GM19238 (cell line): ENCODE measurements around the gene STING1.

Experiments used
- DNase-seq: peaks from one replicate; pipeline ENCODE4 v3.0.0; 2011; ENCODE audit warnings: low spot score; ENCODE audit not compliant: insufficient read length

The STING1 gene

DNA sequence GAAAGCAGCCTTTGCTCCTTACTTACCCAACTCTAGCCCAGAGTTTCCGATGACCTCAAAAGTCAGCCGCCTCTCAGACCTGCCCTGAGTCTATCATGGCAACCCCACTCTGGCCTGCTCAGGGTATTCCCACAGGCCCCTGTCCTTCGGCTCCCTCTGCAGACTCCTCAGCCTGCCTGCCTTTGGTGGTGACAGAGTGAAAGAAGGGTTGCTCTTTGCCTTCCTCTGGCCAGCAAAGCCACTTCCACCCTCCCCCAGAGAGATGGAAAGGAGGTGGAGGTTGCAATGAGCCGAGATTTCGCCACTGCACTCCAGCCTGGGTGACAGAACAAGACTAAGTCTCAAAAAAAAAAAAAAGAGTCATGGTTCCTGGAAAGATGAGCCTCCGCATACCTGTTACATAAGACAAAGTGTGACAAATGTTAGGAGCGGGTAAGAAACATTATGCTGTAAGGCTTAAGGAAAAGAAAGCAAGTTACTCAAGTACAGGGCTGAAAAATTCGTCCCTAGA, 14.1 kb downstream of the STING1 start:
- no peak for DNase-seq

DNA sequence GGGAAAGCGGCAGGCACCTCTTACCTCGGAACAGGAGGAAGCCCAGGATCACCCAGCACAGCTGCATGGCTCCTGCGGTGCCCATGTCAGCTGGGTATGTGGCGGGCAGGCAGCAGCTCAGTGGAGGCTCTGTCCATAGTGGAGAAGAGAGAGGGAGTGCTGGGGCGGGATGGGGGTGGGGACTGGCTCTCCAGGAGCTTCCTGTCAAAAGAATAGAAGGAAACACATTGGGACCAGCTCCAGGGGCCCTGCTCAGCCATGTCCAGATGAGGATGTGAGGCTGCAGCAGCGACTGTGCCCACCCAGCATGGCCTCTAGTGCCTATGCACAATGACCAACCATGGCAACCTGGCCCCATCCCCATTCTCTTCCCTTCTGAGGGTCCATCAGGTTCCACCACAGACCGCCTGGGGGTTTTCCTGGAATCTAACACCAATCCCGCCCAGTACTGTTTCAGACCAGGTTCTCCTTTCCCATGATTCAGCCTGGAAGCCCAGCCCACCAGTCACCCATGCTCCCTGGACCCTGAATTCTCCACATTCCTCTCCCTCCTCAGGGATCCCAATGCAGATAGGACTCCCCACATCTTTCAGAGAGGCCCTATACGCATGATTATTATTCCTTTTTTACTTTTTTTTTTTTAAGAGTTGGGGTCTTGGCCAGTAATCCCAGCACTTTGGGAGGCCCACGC, 19.8 kb downstream of the STING1 start, which contains the start of gene ECSCR:
ECSCR (minus strand) TSS at position 158 of the 691 bp plus-strand sequence; CDS start at position 85, 73 bp downstream.
- no peak for DNase-seq

GRCh38 chr5:139461698-139462097, 20.9 kb downstream of the STING1 start:
- DNase-seq, result no peak

DNA sequence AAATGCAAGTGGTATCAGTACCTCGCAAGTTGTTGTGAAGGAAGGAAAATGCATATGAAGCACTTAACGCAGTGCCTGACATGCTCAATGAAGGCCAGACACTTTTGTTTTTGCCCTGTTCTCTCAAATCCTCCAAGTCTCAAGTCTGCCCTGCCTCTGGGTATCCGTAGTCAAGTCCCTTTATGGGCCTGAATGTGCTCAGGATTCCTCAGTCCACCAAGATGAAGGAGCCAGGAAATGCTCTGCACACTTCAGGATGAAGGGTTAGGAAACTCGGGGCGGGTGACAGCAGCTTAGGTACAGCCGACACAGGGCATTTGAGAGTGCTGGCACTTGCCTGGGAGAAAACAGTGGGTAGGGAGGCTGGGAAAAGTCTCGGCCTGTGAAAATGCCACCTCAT, 21.4 kb downstream of the STING1 start:
- no peak for DNase-seq

DNA sequence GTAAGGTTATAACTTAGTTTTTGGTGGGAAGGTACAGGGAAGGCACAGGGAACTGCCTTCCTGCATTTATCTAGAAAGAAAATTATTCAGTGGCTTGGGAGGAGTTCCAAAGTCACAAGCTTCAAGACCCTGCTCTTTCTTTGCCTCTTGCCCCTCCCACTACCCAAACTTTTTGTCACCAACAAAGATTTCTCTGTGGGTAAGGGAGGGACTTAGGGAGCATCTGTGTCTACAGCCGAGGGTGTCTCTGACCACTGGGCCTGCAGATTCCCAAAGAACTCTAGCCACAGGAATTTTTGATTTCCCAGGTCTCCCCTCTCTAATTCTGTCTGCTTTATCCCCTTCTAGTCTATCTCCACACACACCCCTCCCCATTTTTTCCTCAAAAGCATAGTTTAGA, 22.1 kb downstream of the STING1 start:
- DNase-seq, result no peak

GRCh38 chr5:139459451-139459934, 23.1 kb downstream of the STING1 start:
- no peak for DNase-seq

DNA sequence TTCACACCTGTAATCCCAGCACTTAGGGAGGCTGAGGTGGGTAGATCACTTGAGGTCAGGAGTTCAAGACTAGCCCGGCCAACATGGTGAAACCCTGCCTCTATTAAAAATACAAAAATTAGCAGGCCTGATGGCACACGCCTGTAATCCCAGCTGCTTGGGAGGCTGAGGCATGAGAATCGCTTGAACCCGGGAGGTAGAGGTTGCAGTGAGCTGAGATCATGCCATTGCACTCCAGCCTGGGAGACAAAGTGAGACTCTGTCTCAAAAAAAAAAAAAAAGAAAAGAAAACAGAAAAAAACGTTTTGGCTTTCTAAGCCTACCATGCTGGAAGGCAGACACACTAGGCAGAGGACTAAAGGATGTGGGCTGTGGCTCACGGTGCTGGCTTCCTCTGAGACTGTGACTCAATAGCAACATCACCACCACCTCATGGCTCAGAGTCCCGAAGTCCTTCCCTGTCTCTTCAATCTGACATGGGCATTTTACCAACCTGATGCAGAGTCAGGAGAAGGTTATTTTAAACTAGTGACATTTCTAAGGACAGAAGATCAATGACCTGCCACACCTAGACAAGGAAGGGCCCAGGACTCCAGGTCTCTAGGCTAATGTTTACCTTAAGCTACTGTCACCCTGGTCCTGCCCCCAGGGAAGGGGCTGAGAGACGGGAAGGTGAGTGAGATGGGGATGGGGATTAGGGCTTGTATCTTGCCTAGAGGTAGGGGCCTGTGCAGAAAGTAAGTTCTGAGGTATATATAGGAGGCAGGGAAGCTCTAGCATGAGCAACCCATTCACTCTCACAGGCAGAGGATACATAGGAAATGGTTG, 23.8 kb downstream of the STING1 start:
- no peak for DNase-seq

DNA sequence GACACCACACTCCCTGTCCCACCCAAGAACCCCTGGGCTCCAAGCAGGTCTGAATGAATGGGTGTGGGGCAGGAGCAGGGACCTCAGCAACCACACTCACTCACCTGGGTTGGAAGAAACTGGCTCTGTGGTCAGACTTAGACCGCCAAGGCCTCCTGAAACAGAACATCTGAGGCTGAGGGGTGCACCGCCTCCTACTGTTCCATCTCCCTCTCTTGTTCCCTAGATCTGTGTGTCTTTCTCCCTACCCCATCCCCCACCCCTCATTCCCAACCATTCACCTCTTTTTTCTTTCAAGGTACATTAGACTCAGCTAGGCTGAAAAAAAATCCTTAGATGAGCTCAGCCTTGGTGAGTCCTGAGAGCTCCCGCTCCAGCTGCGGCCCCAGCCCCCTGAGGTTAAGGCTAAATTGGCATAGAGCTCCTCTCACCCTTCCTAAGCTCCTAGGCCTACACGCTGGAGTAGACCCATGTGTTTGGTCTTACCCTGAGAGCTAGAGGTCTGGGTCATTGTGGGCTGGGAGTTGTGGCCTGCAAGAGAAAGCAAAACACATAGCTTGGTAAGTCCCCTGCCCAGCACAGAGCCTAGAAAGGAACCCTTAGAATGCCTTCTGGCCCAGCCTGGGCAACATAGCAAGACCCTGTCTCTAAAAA, 24.8 kb downstream of the STING1 start:
- no peak for DNase-seq

GRCh38 chr5:139457241-139457640, 25.3 kb downstream of the STING1 start:
- DNase-seq, result no peak

DNA sequence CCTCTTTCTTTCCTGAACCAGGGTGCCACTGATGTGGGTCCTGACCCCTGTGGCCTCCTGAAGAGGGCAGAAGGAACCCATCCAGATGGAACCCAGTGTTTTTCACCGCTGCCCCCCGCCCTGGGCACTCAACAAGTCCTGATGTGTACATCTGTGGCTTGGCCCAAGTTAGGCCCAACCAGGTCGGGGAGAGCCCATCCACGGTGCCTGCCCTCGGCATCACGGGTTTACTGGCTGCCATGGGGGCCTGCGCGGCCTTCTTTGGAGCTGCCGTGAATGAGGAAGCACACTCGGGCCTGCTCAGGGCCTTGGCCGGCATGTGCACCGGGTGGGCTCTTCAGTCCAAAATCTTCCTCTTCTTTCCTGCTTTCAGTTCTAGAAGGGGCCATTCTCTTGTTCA, 25.8 kb downstream of the STING1 start:
- DNase-seq, result no peak

DNA sequence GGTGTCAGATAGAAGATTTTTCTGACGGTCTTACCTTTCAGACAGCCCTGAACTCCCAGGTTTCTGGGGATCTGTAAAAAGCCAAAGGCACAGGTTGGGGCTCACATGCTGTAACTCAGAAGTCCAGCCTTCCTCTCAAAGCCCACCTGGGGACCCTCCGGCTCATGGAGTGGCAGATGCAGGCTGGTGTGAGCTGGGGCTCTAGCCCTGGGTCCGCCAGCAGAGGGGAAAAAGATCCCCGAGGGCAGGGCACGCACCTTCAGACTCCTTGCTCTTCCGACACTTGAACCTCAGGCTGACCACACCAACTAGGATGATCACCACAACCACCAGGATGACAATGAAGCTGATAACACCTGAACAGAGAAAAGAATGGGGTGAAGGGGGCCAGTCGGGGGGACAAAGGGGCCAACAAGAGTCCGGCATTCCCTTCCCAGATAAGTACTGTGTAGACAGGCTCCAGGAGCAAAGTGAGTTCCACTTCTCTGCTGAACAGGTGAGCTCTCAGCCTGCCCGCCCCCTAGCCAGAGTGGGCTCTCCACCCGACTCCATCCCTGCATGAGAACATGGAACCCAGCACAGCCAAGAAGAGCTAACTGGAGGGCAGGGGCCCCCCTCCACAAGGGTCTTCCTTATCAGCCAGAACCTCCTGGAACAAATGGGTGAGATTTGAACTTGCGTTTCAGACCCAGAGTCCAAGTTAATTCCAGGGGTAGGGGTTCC, 27.8 kb downstream of the STING1 start:
- DNase-seq, result no peak

- DNase-seq, result no peak
Observed at GRCh38 chr5:139453683-139454567, 28.6 kb downstream of the STING1 start.

DNA sequence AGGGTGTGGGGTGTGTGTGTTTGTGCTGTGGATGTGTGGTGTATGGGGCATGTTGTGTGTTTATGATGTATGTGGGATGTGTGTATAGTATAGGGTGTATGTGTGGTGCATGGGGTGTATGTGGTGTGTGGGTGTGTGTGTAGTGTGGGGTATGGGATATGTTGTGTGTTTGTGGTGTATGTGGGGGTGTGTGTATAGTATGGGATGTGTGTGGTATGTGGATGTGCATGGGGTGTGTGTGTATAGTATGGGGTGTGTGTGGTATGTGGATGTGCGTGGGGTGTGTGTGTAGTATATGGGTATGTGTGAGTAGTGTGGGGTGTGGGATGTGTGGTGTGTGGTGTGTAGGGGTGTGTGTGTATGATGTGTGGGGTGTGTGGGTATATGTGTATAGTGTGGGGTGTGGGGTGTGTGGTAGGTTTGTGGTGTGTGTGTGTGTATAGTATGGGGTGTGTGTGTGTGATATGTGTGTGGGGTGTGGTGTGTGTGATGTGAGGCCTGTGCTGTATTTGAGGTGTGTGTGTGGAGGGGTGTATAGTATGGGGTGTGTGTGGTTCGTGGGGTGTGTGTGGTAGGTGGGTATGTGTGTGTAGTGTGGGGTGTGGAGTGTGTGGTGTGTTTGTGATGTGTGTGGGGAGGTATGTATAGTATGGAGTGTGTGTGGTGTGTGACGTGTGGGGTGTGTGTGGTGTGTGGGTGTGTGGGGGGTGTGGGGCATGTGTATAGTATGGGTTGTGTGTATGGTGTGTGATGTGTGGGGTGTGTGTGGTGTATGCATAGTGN, 30.5 kb downstream of the STING1 start:
- no peak for DNase-seq

- DNase-seq, result no peak
Observed at GRCh38 chr5:139451176-139451575, 31.4 kb downstream of the STING1 start.

DNA sequence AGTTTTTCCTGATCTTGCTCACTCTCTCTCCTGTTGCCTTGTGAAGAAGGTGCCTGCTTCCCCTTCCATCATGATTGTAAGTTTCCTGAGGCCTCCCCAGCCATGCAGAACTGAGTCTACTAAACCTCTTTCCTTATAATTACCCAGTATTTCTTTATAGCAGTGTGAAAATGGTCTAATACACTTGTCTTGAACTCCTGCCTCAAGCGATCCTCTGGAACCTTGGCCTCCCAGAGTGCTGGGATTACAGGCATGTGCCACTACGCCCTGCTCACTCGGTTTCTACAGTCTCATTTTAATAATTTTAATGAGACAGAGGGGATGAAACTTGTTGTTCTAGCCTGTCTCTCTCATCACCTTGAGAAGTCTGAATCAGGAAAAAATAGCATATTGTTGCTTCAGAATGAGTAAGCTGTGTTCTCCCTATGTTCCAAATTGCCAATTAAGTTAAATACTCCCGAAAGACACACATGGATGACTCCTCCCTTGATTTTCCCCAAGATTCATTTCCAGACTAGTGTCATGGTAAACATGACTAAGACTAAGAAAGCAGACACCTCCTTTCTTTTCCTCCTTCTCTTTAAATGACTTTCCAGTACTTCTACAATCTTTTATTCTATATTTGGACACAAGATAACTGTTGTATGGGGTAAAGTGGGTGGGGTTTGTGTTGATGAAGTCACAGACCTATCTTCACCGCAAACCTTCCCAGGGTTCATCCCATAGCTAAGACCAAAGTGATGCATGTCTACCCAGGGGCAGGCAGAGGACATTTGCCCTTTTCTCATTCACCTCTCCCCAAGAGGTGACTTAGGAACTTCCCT, 35.4 kb downstream of the STING1 start:
- DNase-seq, result no peak

GRCh38 chr5:139445325-139446170, 37.0 kb downstream of the STING1 start:
- DNase-seq, result no peak

DNA sequence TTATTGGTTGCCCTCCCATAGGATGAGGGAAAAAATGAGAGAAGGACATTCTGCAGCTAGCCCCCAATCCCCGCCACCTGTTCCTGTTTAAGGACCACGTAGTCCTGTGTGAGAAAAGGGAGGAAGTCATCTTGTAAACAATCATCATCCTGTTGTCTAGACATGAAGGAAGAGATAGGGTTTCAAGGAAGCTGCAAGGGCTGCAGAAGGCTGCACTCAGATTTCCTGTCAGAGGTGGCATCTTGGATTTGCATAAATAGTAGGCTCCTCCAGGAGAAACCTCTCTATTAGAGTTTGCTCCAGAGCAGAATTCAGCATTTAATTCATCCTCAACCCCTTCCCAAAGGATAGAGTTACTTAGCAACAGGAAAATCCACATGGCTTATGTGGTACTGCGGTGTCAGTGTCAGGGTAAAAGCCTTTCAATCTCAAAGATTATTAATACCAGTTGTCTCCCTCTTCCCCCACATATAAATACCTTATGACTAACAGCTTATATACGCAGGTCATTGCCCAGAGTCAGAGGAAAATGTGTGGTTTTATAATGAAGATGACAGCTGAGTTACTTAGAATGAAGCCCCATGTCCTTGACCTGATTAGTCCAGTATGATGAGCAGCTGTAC, 38.6 kb downstream of the STING1 start:
- no peak for DNase-seq
